CD4-positive, alpha-beta T cell treated with Interleukin-17A for 4 hours (primary cell): ENCODE data around the gene PPP1R14C.
"Not testable (repeated sequence)": the region's sequence is repeated elsewhere in the genome, so short reads cannot be mapped to it uniquely, and the experiment has no call there.

Experiments used
- DNase-seq: peaks from one replicate; pipeline ENCODE4 v3.0.0-alpha.2; 2020; ENCODE audit warnings: mixed read lengths

PPP1R14C gene

GRCh38 chr6:150228072-150228733, 85.4 kb downstream of the PPP1R14C start:
- no peak for DNase-seq

GRCh38 chr6:150229436-150230163, 86.8 kb downstream of the PPP1R14C start:
- no peak for DNase-seq

DNA sequence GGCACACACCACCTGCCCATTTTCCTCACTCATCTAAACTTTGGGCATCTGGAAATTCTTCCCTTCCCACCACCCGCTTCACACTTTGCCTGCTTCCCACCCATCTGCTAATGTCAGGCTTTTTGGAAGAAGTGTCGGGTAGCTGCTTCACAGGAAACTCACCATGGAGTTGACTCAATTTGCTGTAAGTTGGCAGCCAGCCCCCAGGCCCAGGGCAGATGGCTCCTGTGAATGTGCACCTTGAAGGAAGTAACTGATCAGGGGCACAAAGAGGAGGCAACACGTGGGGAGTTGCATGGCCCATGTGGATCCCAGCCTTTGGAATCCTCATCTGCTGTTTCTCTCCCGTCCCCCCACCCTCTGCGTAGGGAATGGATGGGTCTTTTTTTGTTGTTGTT, 87.3 kb downstream of the PPP1R14C start:
- DNase-seq: no peak

DNA sequence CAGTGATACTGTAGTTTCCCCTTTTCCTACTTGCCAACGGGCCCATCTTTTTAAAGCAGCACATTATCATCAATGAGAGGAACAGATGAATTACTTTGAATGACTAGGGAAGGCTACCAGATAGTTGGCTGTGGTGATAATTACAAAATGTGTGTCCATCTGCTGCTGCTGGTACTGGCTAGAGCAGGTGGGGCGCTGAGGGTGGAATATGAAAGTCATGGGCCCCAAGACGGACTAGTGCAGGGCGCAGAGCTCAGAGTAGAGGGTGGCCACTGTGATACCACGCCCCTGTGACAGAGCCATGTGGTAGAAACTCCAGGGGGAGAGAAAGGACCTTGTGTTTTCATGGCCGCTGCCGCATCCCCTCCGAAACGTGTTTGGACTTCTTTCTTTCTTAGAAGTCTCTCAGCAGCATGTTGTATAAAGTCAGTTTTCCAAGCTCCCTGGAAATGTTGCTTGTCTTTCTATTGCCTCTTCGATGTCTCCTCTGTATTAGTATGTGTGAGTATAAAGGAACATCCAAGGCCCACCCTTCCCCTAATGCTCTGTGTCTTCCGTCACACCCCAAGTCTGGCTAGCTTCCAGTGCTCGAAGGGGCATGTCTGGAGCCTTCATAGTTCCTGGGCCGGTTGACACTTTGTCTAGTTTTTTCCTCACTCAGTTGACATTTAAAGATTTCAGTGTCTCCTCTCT, 88.1 kb downstream of the PPP1R14C start:
- no peak for DNase-seq

- no peak for DNase-seq
These were observed 88.6 kb downstream of the PPP1R14C start for GRCh38 chr6:150231525-150231850.

DNA sequence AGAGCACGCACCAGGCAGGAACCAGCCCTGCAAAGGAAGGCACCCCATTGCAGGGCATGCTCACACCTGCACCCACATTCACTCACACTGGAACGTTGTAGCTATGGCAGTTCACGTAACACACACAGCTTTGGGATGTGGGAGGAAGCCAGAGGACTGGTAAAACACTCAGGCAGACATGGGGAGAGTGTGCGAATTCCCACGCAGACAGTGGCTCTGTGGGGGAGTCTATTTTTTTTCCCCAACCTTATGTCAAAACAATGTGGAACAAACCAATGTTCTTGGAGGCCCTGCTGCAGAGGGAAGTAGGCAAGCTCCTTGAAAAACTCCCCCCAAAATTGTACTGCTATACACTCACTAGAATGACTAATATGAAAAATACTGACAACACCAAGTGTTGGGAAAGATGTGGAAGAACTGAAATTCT, 91.0 kb downstream of the PPP1R14C start:
- no peak for DNase-seq

DNA sequence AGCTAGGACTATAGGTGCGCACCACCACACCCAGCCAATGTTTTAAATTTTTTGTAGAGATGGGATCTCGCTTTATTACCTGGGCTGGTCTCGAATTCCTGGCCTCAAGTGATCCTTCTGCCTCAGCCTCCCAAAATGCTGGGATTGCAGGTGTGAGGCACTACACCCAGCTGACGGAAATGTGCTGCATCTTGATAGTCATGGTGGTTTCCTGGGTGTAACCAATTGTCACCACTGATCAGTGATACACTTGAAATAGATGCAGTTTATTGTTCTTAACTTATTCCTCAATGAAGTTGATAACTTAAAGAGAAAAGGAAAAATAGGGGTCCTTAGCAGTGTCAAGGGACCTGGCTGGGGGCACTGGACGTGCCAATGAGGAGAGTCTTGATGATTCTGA, 92.4 kb downstream of the PPP1R14C start:
- no peak for DNase-seq

GRCh38 chr6:150236114-150236513, 93.3 kb downstream of the PPP1R14C start:
- DNase-seq: no peak

- no peak for DNase-seq
These were observed 93.7 kb downstream of the PPP1R14C start for GRCh38 chr6:150236544-150236943.

DNA sequence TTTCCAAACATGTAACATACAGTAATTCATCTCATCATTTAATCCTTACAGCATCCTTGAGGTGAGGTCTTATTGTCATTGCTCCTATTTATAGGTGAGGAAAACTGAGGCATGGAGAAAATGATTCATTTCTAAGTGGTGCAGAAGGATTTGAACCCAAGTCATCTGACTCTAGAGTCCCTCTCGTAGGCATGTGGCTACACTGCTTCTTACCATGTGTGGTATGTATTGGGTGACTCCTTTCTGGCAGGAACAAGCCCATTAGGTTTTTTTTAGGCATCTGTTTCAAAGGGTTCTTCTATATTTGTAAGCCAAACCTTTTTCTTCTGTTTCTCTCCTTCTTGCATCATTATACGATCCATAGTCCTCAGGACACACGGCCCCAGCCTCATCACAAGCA, 94.8 kb downstream of the PPP1R14C start:
- no peak for DNase-seq

GRCh38 chr6:150238336-150238741, 95.5 kb downstream of the PPP1R14C start:
- DNase-seq: no peak

DNA sequence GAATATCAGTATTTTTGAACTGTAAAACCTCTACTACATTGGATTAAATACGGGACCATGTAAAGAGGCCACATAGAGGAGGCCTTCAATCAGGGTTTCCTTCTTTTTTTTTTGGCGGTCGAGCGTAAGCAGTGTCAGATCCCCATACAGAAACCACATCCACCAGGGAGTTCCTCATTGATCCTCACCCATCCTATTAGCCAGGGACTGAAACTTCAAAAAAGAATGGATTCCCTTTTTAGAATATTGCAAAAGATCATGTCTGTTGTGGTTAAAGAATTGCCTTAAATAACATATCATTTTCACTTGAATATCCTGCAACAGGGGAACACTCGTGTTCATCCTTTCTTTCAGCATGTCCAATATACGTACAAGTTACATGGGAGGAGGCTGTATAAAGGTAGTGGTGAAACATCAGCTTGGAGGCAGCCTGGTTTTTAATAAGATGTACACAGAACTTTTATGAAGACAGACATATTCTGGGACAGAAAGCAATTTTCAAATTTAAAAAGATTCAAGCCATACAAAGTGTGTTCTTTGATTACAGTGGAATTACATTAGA, 96.1 kb downstream of the PPP1R14C start:
- DNase-seq: no peak

- not testable (repeated sequence) for DNase-seq
These were observed 98.9 kb downstream of the PPP1R14C start for GRCh38 chr6:150241756-150242155.

DNA sequence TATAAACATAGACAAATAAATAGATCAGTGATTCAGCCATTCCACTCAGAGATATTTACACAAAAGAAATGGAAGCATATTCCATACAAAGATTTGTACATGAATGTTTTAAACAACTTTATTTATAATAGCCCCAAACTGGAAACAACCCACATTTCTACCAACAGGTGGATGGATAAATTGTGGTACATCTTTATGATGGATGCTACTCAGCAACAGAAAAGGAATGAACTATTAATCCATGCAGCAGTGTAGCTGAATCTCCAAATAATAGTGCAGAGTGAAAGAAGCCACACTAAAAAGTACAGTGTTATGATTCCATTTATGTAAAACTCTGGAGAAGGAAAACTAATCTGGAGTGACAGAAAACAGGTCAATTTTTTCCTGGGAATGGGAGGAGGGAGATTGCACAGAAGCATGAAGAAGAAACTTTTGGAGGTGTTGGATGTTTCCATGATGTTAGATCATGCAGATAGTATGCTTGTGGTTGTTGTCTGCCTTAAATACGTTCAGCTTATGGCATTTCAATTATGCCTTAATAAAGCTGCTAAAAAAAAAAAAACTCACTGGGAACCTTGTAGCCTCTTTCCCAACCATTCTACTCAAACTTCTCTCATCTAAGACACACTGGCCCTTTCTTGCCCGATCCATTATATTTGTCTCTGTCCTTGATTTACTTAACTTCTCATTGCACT, 100.9 kb downstream of the PPP1R14C start:
- no peak for DNase-seq

DNA sequence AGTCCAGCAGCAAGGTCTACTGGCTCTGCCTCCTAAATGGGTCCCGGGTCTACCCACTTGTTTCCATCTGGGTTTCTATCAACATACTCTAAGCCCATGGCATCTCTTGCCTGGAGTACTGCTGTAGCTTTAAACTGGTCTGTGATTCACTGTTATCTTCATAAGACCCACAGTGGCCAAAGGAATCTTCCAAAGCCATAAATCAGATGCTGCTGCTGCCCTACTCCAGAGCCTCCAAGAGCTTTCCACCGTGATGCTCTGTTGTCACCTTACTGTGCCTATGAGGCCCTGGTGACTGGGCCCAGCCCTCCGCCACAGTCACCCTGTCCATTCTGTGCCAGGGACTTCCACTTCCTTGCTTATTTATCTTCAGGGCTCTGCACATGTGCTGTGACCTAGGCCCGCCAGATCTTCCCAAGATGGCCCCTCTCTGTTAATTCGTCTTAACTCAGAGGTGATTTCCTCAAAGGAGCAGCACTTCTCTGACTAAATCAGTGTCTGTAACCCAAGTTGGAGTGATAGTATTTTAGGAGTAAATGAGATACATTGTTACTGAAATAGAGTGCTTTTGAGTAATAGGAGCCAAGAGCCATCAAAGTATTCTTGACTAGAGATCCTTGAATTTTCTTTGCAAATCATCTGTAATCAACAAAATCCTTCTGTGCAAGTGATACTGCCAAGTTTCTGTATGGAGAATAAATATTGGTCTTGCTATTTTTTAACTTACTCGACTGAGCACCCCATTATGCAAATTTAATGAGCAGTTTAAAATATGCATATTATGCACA, 102.5 kb downstream of the PPP1R14C start:
- no peak for DNase-seq

- DNase-seq: no peak
These were observed 105.0 kb downstream of the PPP1R14C start for GRCh38 chr6:150247803-150248202.

GRCh38 chr6:150248300-150248699, 105.5 kb downstream of the PPP1R14C start:
- no peak for DNase-seq

DNA sequence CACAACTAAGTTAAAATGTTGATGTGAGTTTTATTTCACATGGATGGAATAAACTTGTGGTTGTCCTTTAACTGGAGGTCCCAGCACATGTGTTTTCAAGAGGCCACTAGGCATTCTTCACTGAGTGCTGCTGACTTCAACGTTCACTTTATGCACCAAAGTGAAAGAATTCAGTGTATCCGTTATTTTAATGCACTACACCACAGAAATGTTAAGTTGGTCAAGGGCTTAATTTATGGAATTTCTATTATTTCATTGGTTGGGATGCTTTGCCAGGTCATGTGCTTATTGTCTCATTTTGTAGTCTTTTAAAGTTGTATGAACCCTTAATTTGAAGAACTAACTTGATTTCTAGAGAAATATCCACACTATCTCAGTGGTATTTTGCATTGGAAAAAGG, 106.4 kb downstream of the PPP1R14C start:
- DNase-seq: no peak

DNA sequence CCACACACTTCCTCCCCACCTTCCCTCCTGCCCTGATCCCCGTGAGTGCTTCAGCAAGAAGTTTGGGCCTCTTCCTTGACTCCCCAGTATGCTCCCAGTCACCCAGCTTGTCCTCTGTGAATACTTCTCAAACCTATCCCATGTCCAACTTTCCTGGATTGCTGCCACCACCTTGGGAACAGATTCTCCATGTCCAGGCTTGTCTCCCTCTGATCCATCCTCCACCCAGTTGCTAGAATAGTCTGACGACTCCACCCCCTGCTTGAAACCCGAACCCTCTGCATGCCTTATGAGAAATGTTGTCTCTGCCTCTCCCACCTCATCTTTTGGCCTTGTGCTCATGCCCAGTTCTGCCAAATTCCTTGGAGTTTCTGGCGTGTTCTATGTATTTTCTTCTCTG, 108.0 kb downstream of the PPP1R14C start:
- DNase-seq: no peak

DNA sequence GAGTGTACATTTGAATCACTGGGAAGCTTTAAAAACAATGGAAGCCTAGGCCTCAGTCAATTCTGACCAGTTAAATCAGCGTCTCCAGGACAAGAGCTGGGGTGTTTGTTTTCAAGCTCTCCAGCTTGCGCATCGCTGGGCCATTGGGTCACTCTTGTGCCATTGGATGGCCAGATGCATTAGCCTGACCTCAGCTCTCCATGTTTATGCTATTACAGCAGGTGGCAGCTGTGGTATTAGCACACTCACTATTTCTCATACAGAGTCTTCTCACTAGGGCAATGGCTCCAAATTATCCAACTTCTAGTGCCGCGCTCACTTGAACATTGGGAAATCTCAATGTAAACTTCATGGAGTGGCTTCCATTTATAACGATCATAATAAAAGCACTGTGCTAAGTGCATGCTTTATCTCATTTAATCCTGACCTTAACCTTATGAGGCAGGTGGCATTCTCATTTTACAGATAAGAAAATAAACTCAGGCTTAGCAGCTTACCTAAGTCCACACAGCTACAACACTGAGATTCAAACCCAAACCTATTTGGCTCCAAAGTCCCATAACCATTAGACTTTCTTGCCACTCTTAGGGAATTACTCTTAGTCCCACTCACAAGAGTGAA, 108.8 kb downstream of the PPP1R14C start:
- DNase-seq: no peak

DNA sequence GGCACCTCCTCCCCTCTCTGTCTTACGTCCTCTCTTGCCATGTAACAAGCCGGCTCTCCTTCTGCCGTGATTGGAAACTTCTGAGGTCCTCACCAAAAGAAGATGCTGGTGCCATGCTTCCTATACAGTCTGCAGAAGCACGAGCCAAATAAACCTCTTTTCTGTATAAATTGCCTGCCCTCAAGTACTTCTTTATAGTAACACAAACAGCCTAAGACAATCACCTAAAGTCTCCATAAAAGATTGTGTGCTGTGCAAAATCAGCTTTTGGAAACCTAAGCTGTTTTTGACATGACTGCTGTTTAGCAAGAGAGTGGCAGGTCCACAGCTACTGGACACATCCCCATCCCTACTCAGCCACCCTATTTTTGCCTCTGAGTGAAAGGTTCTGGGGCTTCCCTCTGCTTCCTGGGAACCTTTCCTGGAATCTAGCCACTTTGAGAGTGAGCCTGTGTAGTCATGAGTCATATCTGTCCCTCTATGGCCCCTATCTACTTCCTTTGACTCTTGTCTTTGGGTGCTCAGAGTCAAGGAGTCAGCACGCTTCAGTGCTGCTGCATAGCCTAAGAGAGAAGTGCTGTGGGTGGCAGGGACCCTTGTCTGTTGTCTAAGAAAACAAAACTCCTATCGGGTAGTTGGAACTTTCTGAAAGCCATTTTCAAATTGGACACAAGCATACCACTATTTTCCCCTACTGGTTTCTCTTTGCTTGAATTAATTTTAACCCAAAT, 110.0 kb downstream of the PPP1R14C start:
- no peak for DNase-seq
